ENCODE data around the gene SUN1. TPM values are rescaled to one million over a fixed set of nuclear protein-coding genes. Genes with fewer than 3 reads are reported as not detected.

SUN1 gene
- total and polyA plus RNA-seq, 5 donors from 2014 or later: 46.8 to 90.0 (median 54.4) TPM

DNA sequence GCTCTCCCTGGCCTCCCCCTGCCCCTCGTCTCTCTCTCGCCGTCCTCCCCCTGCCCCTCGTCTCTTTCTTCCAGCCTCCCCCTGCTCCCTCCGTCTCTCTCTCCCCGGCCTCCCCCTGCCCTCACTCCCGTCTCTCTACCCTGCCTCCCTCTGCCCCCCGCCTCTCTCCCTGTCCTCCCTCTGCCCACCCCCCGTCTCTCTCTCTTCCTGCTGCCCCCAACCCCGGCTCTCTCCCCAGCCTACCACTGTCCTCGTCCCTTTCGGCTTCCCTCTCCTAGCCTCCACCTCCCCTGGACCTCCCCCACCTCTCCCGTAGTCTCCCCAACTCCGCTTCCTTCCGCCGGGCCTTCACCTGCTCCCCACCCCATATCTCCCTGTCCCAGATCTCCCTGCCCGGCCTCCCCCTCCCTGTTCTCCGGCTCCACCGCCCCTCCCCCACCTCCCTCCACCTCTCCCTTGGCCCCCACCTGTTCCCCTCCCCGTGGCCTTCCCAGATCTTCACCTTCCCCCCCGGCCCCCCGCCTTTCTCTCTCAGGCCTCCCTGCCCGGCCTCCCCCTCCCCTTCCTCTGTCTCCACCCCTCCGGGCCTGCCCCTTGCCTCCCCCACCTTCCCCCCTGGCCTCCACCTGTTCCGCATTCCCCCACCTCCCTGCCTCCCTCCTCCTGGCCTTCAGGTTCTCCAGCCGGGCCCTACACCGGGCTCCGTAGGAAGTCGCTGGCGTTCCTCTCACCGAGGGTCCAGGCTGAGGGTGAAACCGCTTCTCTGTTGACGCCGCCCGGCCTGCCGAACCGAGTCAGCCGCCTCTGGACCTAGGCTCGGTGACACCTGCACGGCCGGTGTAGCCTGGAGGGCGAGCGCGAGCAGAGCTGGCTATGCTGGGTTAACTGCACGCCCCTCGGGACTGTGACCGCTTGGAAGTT lies 45.3 kb downstream of the SUN1 start:
- no peak for ATAC-seq (ENCODE audit: low read depth in 2 of 2)
- Mint-ChIP-seq H3K27ac (peak overlapping the region; percentile 86 to 97 (median 88)), H3K9me3 (no peaks in the 10 kb centered on the region), H3K27me3 (no peaks in the 10 kb centered on the region), H3K36me3 (peaks cover 9% of the 10 kb centered on the region), H3K4me3 (peak overlapping the region; percentile 91 to 98 (median 94)), H3K4me1 (peaks cover 14 to 46% (median 24%) of the 10 kb centered on the region in 4 donors)
- H3K27me3 ChIP-seq (ENCODE audit: control insufficient read depth, insufficient read depth, low read length): no peaks in the 10 kb centered on the region
- H3K4me1 ChIP-seq (ENCODE audit: control insufficient read depth, insufficient read depth, low read length, poor library complexity, severe bottlenecking): peaks cover 33% of the 10 kb centered on the region
- peak overlapping the region; percentile 51 for H3K4me3 ChIP-seq (ENCODE audit: low read depth, low read length)
- no peaks in the 10 kb centered on the region for H3K9me3 ChIP-seq (ENCODE audit: control insufficient read depth in 2 of 2, low read length in 2 of 2)
- peaks cover 6% of the 10 kb centered on the region for H3K36me3 ChIP-seq (ENCODE audit: control insufficient read depth, insufficient read depth, low read length)
- DNase-seq: peak in 1 of 3 donors; percentile 16
- H3K27ac ChIP-seq (ENCODE audit: insufficient read depth, low read length, poor library complexity, severe bottlenecking): peak overlapping the region; percentile 80

- Histone ChIP-seq H3K36me3 (ENCODE audit: control insufficient read depth, insufficient read depth, low read length) (peaks cover 5% of the 10 kb centered on the region), H3K27ac (ENCODE audit: insufficient read depth, low read length, poor library complexity, severe bottlenecking) (no peak overlapping the region), H3K4me1 (ENCODE audit: control insufficient read depth, insufficient read depth, low read length, poor library complexity, severe bottlenecking) (peaks cover 33% of the 10 kb centered on the region), H3K4me3 (ENCODE audit: low read depth, low read length) (no peak overlapping the region), H3K27me3 (ENCODE audit: control insufficient read depth, insufficient read depth, low read length) (no peaks in the 10 kb centered on the region), H3K9me3 (ENCODE audit: control insufficient read depth in 2 of 2, low read length in 2 of 2) (no peaks in the 10 kb centered on the region)
- Mint-ChIP-seq H3K36me3 (peaks cover 3% of the 10 kb centered on the region), H3K27ac (peak overlapping the region in 1 of 3 donors; percentile 46), H3K27me3 (no peaks in the 10 kb centered on the region), H3K4me3 (peak overlapping the region; percentile 69 to 96 (median 80)), H3K9me3 (no peaks in the 10 kb centered on the region), H3K4me1 (peaks cover 4 to 44% (median 15%) of the 10 kb centered on the region in 4 donors)
- ATAC-seq (ENCODE audit: low read depth in 2 of 2) (no peak), DNase-seq (no peak)
These were observed 46.8 kb downstream of the SUN1 start for GRCh38 chr7:879093-879492.

GRCh38 chr7:879706-880105 lies 47.4 kb downstream of the SUN1 start:
- Mint-ChIP-seq H3K4me1 (peaks cover 4 to 48% (median 15%) of the 10 kb centered on the region in 4 donors), H3K36me3 (peaks cover 3% of the 10 kb centered on the region), H3K4me3 (peak overlapping the region in 2 of 4 donors; percentile 89 to 96), H3K27ac (peak overlapping the region in 1 of 3 donors; percentile 52), H3K27me3 (no peaks in the 10 kb centered on the region), H3K9me3 (no peaks in the 10 kb centered on the region)
- DNase-seq (no peak), ATAC-seq (ENCODE audit: low read depth in 2 of 2) (no peak)
- Histone ChIP-seq H3K27me3 (ENCODE audit: control insufficient read depth, insufficient read depth, low read length) (no peaks in the 10 kb centered on the region), H3K4me3 (ENCODE audit: low read depth, low read length) (no peak overlapping the region), H3K27ac (ENCODE audit: insufficient read depth, low read length, poor library complexity, severe bottlenecking) (no peak overlapping the region), H3K9me3 (ENCODE audit: control insufficient read depth in 2 of 2, low read length in 2 of 2) (no peaks in the 10 kb centered on the region), H3K36me3 (ENCODE audit: control insufficient read depth, insufficient read depth, low read length) (peaks cover 5% of the 10 kb centered on the region), H3K4me1 (ENCODE audit: control insufficient read depth, insufficient read depth, low read length, poor library complexity, severe bottlenecking) (peaks cover 33% of the 10 kb centered on the region)

DNA sequence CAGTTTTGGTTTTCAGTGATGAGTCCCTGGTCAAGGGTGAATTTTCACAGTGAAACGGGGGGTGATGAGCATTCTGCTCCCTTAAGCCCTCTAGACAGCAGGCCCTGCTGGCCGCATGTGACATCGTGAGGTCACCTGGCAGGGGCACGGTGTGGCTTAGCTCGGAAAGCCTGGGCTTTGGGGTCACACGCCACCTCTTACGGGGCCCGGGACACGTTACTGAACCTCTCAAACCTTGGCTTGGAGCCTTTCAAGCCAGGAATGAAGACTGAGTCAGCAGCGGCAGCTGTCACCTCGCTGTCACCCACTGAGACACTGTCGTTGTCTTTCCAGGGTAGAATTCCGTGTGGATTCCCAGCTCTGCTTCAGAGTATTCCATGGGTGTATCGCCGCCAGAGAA lies 48.2 kb downstream of the SUN1 start:
- H3K27ac ChIP-seq (ENCODE audit: insufficient read depth, low read length, poor library complexity, severe bottlenecking): no peak overlapping the region
- H3K9me3 ChIP-seq (ENCODE audit: control insufficient read depth in 2 of 2, low read length in 2 of 2): no peaks in the 10 kb centered on the region
- H3K36me3 ChIP-seq (ENCODE audit: control insufficient read depth, insufficient read depth, low read length): peaks cover 5% of the 10 kb centered on the region
- Mint-ChIP-seq H3K4me3 (peak overlapping the region in 2 of 4 donors; percentile 10 to 96), H3K4me1 (peaks cover 4 to 52% (median 15%) of the 10 kb centered on the region in 4 donors), H3K27ac (peak overlapping the region in 1 of 3 donors; percentile 52), H3K27me3 (no peaks in the 10 kb centered on the region), H3K9me3 (no peaks in the 10 kb centered on the region), H3K36me3 (peaks cover 3% of the 10 kb centered on the region)
- no peaks in the 10 kb centered on the region for H3K27me3 ChIP-seq (ENCODE audit: control insufficient read depth, insufficient read depth, low read length)
- no peak overlapping the region for H3K4me3 ChIP-seq (ENCODE audit: low read depth, low read length)
- H3K4me1 ChIP-seq (ENCODE audit: control insufficient read depth, insufficient read depth, low read length, poor library complexity, severe bottlenecking): peaks cover 33% of the 10 kb centered on the region
- no peak for ATAC-seq (ENCODE audit: low read depth in 2 of 2)
- DNase-seq: no peak

DNA sequence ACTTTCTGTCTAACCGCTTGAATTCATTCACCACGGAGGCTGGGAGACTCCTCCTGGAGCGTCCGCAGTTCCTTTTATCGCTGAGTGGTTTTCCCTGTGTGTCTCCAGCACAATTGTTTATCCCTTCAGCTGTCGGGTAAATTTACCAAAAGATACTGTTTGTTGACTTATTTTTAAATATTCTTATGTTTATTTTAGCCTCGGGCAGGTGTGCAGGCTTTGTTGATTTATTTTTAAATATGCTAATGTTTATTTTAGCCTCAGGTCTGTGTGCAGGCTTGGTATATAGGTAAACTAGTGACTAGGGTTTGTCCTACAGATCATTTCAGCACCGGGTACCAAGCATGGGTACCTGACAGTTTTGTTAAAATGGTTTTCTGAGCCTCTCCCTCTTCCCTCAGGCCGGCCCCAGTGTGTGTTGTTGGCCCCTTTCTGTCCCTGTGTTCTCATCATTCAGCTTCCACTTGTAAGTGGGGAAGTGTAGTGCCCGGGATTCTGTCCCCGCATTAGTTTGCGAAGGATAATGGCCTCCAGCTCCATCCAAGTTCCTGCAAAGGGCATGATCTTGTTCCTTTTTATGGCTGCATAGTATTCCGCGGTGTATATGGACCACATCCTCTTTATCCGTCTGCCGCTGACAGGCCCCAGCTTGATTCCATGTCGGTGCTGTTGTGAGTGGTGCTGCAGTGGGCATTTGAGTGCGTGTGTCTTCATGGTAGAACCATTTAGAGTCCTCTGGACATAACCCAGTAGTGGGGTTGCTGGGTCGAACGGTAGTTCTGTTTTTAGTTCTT lies 49.4 kb downstream of the SUN1 start:
- ATAC-seq (ENCODE audit: low read depth in 2 of 2): no peak
- Mint-ChIP-seq H3K9me3 (no peaks in the 10 kb centered on the region), H3K27ac (no peak overlapping the region), H3K36me3 (peaks cover 3% of the 10 kb centered on the region), H3K4me3 (peak overlapping the region in 1 of 4 donors; percentile 63), H3K4me1 (peaks cover 4 to 56% (median 15%) of the 10 kb centered on the region in 4 donors), H3K27me3 (no peaks in the 10 kb centered on the region)
- no peak for DNase-seq
- Histone ChIP-seq H3K4me1 (ENCODE audit: control insufficient read depth, insufficient read depth, low read length, poor library complexity, severe bottlenecking) (peaks cover 33% of the 10 kb centered on the region), H3K4me3 (ENCODE audit: low read depth, low read length) (no peak overlapping the region), H3K9me3 (ENCODE audit: control insufficient read depth in 2 of 2, low read length in 2 of 2) (no peaks in the 10 kb centered on the region), H3K36me3 (ENCODE audit: control insufficient read depth, insufficient read depth, low read length) (peaks cover 11% of the 10 kb centered on the region), H3K27me3 (ENCODE audit: control insufficient read depth, insufficient read depth, low read length) (no peaks in the 10 kb centered on the region), H3K27ac (ENCODE audit: insufficient read depth, low read length, poor library complexity, severe bottlenecking) (no peak overlapping the region)

DNA sequence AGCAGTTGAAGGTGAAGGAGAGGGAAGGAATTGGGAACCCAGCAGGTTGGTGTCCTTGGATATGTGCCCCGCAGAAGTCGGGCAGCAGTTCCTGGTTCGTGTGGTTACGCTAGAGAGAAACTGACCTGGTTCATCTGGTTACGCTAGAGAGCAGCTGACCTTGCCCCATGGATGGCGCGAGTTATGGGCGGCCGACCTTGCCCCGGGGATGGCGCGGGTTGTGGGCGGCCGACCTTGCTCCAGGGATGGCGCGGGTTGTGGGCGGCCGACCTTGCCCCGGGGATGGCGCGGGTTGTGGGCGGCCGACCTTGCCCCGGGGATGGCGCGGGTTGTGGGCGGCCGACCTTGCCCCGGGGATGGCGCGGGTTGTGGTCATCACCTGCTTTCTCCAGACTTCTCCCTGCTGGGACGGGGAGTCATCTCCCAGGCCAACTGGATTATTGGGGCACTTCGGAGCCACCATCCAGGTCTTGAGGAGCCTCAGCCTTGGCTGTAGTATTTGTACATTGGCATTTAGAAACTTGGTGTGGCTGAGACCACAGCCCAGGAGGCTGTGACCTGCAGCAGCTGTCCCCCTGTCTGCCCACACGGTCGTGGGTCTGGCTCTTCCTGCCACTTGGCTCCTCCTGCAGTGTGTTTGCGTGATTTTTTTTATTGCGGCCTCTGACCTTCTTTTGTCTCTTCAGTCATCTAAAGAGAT lies 50.2 kb downstream of the SUN1 start:
- H3K4me1 Mint-ChIP-seq: peaks cover 4 to 56% (median 15%) of the 10 kb centered on the region in 4 donors
- peaks cover 19% of the 10 kb centered on the region for H3K36me3 ChIP-seq (ENCODE audit: control insufficient read depth, insufficient read depth, low read length)
- no peak for ATAC-seq (ENCODE audit: low read depth in 2 of 2)

More for the DNA sequence above, 50.2 kb downstream of the SUN1 start:
- Histone ChIP-seq H3K27me3 (ENCODE audit: control insufficient read depth, insufficient read depth, low read length) (no peaks in the 10 kb centered on the region), H3K9me3 (ENCODE audit: control insufficient read depth in 2 of 2, low read length in 2 of 2) (no peaks in the 10 kb centered on the region), H3K4me3 (ENCODE audit: low read depth, low read length) (no peak overlapping the region), H3K27ac (ENCODE audit: insufficient read depth, low read length, poor library complexity, severe bottlenecking) (no peak overlapping the region), H3K4me1 (ENCODE audit: control insufficient read depth, insufficient read depth, low read length, poor library complexity, severe bottlenecking) (peaks cover 29% of the 10 kb centered on the region)
- peaks cover 3% of the 10 kb centered on the region for H3K36me3 Mint-ChIP-seq
- H3K27ac Mint-ChIP-seq: no peak overlapping the region
- no peaks in the 10 kb centered on the region for H3K9me3 Mint-ChIP-seq
- H3K4me3 Mint-ChIP-seq: no peak overlapping the region
- no peaks in the 10 kb centered on the region for H3K27me3 Mint-ChIP-seq
- DNase-seq: no peak
